Gastrocnemius medialis (tissue), 4 donors: ENCODE results near the gene MTCP1.

Experiments
- POLR2A ChIP-seq, 2 donors: fragments of 450-650 bp; IDR thresholded peaks; one replicate each; pipeline ENCODE4 v1.6.1; 2017; ENCODE audit warnings: antibody characterized with exemption in 2 of 2, mild to moderate bottlenecking in 2 of 2, moderate library complexity in 2 of 2
- TF ChIP-seq, protein P1 (sequence below), 5 experiments: fragments of 450-650 bp in 3 of 5; fragments of 200-600 bp in 2 of 5; sonication (generic) in 2 of 5; IDR thresholded peaks in 4 of 5; conservative IDR thresholded peaks in 1 of 5; 1 replicate in 4 of 5; 2 replicates in 1 of 5; pipeline ENCODE4 v1.5.1; 2016 to 2019; ENCODE audit warnings: antibody characterized with exemption in 5 of 5, mild to moderate bottlenecking in 3 of 5, moderate library complexity in 3 of 5

DNA sequence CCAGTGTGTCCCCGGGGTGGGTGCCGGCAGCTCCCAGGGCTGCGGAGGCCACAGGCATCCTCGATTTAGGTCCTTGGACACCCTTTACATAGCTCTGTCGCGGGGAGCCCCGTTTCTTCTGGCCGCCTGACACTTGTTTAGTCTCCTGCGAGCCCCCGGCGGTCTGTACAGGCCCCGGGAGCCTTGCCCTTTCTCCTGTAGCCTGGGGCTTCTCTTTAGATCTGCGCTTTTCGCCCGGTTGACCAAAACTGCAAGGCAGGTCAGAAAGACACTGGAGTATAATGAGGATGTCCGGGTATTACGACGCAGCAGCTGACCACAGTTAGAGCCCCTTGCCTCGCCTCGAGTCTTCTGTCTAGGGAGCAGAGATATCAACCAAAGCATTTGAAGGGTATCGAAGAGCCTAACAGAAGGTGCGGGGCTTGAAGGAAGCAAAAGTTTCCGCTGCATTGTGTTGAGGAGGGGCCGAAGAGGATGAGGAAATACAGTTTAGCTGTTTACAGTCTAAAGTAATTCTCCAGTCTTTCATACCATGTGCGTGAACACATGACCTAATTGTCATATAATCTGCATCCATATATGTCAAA, 851 bp upstream of the MTCP1 start:
- TF ChIP-seq POLR2A (IDR thresholded peaks at IDR 0.05), result no peak
- TF ChIP-seq, protein P1, sequence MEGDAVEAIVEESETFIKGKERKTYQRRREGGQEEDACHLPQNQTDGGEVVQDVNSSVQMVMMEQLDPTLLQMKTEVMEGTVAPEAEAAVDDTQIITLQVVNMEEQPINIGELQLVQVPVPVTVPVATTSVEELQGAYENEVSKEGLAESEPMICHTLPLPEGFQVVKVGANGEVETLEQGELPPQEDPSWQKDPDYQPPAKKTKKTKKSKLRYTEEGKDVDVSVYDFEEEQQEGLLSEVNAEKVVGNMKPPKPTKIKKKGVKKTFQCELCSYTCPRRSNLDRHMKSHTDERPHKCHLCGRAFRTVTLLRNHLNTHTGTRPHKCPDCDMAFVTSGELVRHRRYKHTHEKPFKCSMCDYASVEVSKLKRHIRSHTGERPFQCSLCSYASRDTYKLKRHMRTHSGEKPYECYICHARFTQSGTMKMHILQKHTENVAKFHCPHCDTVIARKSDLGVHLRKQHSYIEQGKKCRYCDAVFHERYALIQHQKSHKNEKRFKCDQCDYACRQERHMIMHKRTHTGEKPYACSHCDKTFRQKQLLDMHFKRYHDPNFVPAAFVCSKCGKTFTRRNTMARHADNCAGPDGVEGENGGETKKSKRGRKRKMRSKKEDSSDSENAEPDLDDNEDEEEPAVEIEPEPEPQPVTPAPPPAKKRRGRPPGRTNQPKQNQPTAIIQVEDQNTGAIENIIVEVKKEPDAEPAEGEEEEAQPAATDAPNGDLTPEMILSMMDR (IDR thresholded peaks at IDR 0.05 in 4 of 5, conservative IDR thresholded peaks at IDR 0.05 in 1 of 5), result no peak
